ENCODE data around the gene MRPL3.
"Not testable (repeated sequence)": the region's sequence is repeated elsewhere in the genome, so short reads cannot be mapped to it uniquely, and the experiment has no call there.

The MRPL3 gene

GRCh38 chr3:131494706-131495105, 8.1 kb downstream of the MRPL3 start:
- no peak for DNase-seq (ENCODE audit: low read depth in 2 of 2)

DNA sequence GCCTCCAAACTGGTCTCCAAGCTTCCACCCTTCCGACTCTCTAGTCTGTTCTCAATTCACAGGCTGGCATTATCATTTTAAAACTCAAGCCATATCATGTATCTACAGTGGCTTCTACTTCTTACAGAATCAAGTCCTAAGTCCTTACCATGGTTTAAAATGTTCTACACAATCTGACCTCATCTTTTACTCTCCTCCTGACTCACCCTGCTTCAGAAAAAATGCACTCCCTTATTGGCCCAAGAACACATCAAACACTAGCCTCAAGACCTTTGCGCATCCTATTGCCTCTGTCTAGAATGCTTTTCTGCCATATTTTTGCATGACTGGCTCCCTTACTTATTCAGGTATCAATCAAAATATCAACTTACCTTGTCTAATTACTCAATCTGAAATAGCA, 11.0 kb downstream of the MRPL3 start:
- no peak for DNase-seq (ENCODE audit: low read depth in 2 of 2)

- DNase-seq (ENCODE audit: low read depth in 2 of 2), result no peak
Observed at GRCh38 chr3:131491084-131491483, 11.7 kb downstream of the MRPL3 start.

- not testable (repeated sequence) for DNase-seq (ENCODE audit: low read depth in 2 of 2)
Observed at GRCh38 chr3:131486545-131486944, 16.2 kb downstream of the MRPL3 start.

- no peak for DNase-seq (ENCODE audit: low read depth in 2 of 2)
Observed at GRCh38 chr3:131485119-131485518, 17.7 kb downstream of the MRPL3 start.

GRCh38 chr3:131484496-131485111, 18.2 kb downstream of the MRPL3 start:
- DNase-seq (ENCODE audit: low read depth in 2 of 2), result no peak

GRCh38 chr3:131480116-131480515, 22.7 kb downstream of the MRPL3 start:
- no peak for DNase-seq (ENCODE audit: low read depth in 2 of 2)

- DNase-seq (ENCODE audit: low read depth in 2 of 2), result no peak
Observed at GRCh38 chr3:131477813-131478212, 25.0 kb downstream of the MRPL3 start.

- no peak for DNase-seq (ENCODE audit: low read depth in 2 of 2)
Observed at GRCh38 chr3:131474115-131474514, 28.7 kb downstream of the MRPL3 start.

- no peak for DNase-seq (ENCODE audit: low read depth in 2 of 2)
Observed at GRCh38 chr3:131470377-131470776, 32.4 kb downstream of the MRPL3 start.

DNA sequence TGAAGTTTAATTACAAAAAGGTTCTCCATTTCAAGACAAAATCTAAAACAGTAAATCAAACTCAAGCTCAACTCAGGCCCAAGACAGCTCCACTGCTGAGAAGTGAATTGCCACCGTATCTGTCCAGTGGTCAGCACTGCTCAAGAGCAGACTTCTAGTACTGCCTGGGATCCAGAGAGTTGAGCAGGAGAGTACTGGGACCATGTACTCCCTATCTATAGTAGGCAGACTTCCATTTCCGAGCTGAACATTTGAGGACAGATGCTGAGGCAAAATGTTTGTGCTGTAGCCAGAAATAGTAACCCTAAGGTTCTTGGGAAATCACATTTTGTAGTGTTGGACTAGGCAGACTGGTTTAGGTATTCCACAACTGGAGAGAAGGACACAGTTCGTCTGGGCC, 44.1 kb downstream of the MRPL3 start:
- no peak for DNase-seq (ENCODE audit: low read depth in 2 of 2)

DNA sequence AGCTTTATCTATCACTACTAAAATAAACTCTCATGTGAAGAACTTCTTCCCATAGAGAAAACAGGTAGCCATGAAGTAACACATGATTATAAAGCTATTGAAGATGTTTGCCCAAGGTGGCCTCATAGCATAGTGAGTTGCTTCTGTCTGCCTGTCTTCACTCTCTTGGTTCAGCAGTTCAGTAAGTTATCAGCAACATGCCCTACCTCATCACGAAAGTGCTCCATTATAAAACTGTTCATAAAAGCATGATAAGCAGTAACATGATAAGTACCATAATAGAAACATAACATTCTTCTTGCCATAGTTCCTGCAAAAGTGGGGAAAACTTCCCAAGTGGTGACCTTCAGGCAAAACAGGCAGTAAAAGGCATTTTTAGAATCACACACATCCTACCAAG, 45.6 kb downstream of the MRPL3 start:
- no peak for DNase-seq (ENCODE audit: low read depth in 2 of 2)

DNA sequence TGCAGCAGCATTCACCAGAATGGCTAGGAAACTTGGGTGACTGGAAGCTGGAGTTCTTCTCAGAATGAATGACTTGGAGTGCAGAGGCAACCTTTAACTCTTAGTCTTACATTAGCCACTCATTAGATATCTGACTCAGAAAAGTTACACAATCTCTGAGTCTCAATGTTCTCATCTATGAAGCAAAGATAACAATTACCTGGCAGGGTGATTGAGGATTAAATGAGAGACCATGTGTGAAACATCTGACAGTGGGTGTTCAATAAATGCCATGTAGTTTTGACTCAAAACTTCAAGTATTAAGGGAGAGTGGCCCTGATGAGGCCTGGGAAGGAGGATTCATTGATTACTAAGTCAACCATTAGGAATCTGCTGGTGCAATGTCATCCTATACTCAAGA, 48.3 kb downstream of the MRPL3 start:
- no peak for DNase-seq (ENCODE audit: low read depth in 2 of 2)

DNA sequence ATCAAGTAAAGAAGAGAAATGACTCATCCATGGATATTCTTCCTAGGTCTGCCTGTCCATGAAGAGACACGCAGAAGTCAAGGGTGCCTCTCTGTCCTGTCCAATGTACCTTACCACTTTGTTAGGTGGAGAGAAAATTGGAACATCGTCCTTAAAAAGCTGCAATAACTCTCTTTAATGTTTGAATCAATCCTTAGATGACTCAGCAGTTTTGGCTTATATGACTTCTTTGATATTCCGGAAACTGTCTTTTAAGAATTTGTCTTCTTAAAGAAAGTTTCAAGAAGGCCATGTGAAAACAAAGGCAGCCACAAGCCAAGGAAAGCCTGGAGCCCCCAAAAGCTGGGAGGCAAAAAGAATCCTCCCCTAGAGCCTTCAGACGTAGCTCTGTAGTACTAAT, 49.2 kb downstream of the MRPL3 start:
- DNase-seq (ENCODE audit: low read depth in 2 of 2), result no peak

- DNase-seq (ENCODE audit: low read depth in 2 of 2), result no peak
Observed at GRCh38 chr3:131447349-131447748, 55.4 kb downstream of the MRPL3 start.

GRCh38 chr3:131444180-131444579, 58.6 kb downstream of the MRPL3 start:
- DNase-seq (ENCODE audit: low read depth in 2 of 2), result no peak

DNA sequence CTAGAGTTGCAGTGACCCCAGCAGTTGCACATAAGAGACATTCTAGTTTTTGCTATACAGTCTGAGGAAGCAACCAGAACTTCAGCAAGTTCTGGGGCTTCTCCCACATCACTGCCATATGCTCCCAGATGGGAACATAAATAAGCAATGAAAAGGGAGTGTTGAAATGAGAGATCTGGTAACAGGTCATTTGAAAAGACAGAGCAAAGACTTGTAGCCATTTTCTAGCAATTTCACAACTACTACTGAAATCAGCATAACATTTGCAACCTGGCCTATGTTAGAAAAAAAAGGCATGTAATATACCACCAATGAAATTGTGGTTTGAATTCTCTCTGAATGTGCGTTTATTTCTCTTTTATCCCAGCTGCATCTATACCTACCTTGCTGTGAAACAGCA, 63.7 kb downstream of the MRPL3 start:
- DNase-seq (ENCODE audit: low read depth in 2 of 2), result no peak

DNA sequence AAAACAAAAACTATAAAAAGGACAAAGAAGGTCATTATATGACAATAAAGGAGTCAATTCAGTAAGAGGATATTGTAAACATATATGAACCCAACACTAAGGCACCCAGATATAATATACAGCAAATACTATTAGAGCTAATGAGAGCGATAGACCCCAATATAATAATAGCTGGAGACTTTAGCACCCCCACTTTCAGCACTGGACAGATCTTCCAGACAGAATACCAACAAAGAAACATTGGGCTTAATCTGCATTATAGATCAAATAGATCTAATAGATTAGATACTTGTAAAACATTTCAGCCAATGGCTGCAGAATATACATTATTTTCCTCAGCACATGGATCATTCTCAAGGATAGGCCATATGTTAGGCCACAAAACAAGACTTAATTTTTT, 67.8 kb downstream of the MRPL3 start:
- DNase-seq (ENCODE audit: low read depth in 2 of 2), result no peak

DNA sequence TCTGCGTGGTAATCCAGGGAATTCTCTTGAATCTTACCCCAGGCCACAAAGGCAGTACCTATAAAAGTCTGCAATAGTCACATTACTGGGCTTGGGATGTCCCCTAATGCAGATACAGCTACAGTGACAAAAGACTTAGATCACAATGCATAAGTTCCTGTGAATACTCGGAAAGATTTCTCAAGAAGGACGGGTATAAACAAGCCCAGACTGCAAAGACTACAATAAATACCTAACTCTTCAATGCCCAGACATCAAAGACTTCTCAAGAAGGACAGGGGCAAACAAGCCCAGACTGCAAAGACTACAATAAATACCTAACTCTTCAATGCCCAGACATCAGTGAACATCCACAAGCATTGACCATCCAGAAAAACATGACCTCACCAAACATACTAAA, 70.3 kb downstream of the MRPL3 start:
- DNase-seq (ENCODE audit: low read depth in 2 of 2), result no peak

DNA sequence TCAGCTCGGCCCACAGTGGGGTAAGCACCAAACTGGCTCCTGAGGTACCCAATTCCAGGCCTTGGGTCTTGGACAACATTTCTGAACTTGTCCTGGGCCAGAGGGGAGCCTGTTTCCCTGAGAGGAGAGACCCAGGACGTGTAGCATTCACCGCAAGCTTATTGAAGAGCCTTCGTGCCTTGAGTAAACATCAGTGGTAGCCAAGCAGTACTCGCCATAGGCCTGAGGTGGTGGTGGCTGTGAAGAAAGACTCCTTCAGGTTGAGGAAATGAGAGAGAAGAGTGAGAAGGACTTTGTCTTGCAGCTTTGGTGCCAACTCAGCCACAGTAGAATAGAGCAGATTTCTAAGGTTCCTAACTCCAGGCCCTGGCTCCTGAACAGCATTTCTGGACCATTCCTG, 71.0 kb downstream of the MRPL3 start:
- no peak for DNase-seq (ENCODE audit: low read depth in 2 of 2)

GRCh38 chr3:131427226-131427625, 75.5 kb downstream of the MRPL3 start:
- no peak for DNase-seq (ENCODE audit: low read depth in 2 of 2)

- DNase-seq (ENCODE audit: low read depth in 2 of 2), result no peak
Observed at GRCh38 chr3:131421957-131422498, 80.7 kb downstream of the MRPL3 start.

DNA sequence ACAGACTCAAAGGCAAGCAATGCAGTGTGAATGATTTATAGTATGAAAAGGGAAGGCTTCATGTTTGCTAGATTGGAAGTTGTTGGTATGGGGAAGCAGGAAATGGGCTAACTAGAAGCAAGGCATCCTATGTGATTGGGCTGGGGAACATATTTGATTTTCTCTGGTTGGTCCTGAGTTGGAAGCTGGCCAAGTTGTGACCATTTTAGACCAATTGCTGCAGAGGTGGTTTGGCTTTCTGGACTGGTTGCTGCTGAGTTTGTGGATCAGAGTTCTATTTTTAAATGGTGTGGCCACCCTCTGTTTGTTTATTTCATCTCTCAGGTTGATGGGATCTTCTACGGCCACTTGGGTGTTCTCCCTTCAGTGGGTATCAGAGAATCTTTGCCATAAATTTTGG, 81.5 kb downstream of the MRPL3 start:
- no peak for DNase-seq (ENCODE audit: low read depth in 2 of 2)

- DNase-seq (ENCODE audit: low read depth in 2 of 2), result no peak
Observed at GRCh38 chr3:131417751-131418150, 85.0 kb downstream of the MRPL3 start.

Data from stimulated activated CD4-positive, alpha-beta T cell treated with anti-CD3 and anti-CD28 coated beads, Interleukin-12 subunit alpha, Interleukin-12 subunit beta, amount 100 ng/mL, for 24 hours (primary cell).